ENCODE data around the gene UIMC1.

UIMC1 gene

GRCh38 chr5:176900780-176901204 is 105.8 kb downstream of the UIMC1 start:
- DNase-seq, result no peak

GRCh38 chr5:176899946-176900779 is 106.4 kb downstream of the UIMC1 start:
- no peak for DNase-seq

GRCh38 chr5:176899296-176899891 is 107.2 kb downstream of the UIMC1 start, which contains the start of gene HK3:
TSS of gene HK3 (minus strand) at chr5:176899346. CDS start at chr5:176896159, 3,187 bp downstream.
- DNase-seq, result no peak

GRCh38 chr5:176897263-176897662 is 109.3 kb downstream of the UIMC1 start:
- no peak for DNase-seq

GRCh38 chr5:176895831-176896230 is 110.7 kb downstream of the UIMC1 start:
- no peak for DNase-seq

- DNase-seq, result no peak
These were observed 112.3 kb downstream of the UIMC1 start for GRCh38 chr5:176894298-176894697.

GRCh38 chr5:176892663-176893062 is 113.9 kb downstream of the UIMC1 start:
- DNase-seq, result no peak

- no peak for DNase-seq
These were observed 115.1 kb downstream of the UIMC1 start for GRCh38 chr5:176891331-176891958.

GRCh38 chr5:176890455-176891330 is 115.9 kb downstream of the UIMC1 start:
- DNase-seq, result no peak

GRCh38 chr5:176889321-176890280 is 117.0 kb downstream of the UIMC1 start:
- no peak for DNase-seq

GRCh38 chr5:176888865-176889165 is 117.8 kb downstream of the UIMC1 start:
- DNase-seq, result no peak

- no peak for DNase-seq
These were observed 118.3 kb downstream of the UIMC1 start for GRCh38 chr5:176888016-176888864.

- no peak for DNase-seq
These were observed 119.2 kb downstream of the UIMC1 start for GRCh38 chr5:176887252-176887849.

- no peak for DNase-seq
These were observed 120.0 kb downstream of the UIMC1 start for GRCh38 chr5:176886336-176887251.

- DNase-seq, result no peak
These were observed 122.0 kb downstream of the UIMC1 start for GRCh38 chr5:176884571-176884890.

GRCh38 chr5:176883700-176884570 is 122.6 kb downstream of the UIMC1 start:
- peak; percentile 85 for DNase-seq

GRCh38 chr5:176882567-176882903 is 124.0 kb downstream of the UIMC1 start:
- no peak for DNase-seq

GRCh38 chr5:176881816-176882566 is 124.6 kb downstream of the UIMC1 start:
- no peak for DNase-seq

Data from retina (tissue), 1 donor.